Measurements from ENCODE around the gene MRPS7.

MRPS7 gene

DNA sequence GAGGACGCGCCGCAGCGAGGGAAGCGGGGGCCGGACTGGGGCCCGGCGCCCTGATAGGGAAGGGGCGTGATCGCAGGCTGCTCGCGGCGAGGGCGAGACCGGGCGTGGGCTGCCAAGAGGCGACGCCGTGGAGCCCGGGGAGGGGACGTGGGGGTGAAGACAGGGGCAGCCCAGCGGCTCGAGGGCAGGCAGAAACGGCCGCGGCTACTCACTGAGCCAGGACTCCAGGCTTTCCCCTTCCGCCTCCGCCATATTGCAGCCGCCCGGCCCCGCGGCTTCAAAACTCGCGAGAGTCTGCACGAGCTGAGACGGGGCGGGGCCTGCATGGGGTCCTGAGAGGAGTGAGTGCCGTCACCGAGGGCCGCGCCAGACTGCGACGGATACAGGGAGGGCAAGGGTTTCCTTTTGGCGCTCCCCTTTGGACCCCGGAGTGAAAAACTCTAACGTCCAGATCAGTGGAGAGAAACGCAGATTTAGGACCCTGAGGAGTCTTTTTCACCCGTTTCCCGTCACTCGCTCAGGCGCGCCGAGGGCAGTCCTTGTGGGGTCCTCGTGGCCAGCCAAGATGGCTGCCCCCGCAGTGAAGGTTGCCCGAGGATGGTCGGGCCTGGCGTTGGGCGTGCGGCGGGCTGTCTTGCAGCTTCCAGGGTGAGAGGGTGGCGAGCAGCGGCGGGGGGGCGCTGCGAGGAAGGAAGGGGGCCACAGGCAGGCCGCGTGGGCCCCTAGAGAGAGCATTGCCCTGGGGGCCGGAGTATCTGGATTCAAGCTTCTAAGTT lies at the start of gene MRPS7, which contains the start of gene GGA3:
Gene MRPS7, plus strand, starts transcription at position 544 of the 776 bp plus-strand sequence. Its CDS starts 22 bp downstream, at position 566.
Gene GGA3, minus strand, starts transcription at position 271 of the 776 bp plus-strand sequence. Its CDS starts 19 bp downstream, at position 252.
- peak; percentile 93 for DNase-seq

DNA sequence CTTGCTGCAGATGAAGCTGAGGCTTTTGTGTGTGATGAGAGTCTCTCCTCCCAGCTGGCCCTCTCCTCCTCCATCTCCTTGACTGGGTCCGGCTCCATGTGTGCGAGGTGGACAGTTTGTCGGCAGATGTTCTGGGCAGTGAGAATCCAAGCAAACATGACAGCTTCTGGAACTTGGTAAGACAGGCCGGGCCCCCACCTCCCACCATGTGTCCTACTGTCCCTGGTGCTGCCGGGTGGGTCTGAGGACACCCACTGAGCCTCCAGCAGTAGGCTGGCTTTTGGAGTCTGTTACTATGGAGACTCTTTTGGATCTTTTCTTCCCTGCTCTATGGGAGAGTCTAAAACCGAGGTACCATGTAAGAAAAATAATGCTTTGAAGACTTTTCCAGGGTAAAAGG lies 43.5 kb upstream of the MRPS7 start:
- DNase-seq: no peak

DNA sequence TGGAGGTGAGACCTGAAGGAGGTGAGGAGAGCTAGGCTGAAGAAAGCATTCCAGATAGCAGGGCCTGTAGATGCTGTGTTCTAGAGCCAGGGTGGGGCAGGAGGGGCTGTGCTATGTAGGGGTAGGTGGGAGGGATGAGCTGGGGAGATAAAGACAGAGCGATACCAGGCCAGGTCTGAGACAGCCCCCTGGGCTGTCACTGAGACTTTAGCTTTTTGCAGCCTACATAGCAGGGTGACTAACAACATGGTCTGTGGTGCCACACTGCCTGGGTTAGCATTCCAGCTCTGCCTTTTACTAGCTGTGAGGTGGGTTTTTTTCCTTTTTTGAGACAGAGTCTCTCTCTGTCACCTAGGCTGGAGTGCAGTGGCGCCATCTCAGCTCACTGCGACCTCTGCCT lies 41.9 kb upstream of the MRPS7 start:
- no peak for DNase-seq

DNA sequence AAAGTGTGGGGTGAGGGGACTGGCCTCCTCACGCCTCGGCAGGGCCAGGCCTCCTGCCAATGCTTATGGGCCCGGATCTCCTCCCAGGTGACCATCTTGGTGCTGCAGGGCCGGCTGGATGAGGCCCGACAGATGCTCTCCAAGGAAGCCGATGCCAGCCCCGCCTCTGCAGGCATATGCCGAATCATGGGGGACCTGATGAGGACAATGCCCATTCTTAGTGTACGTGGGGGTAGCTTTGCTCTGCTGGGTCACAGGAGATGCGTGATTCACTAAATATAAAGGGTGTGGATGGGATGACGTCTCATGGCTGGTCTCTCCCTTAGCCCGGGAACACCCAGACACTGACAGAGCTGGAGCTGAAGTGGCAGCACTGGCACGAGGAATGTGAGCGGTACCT lies 36.7 kb upstream of the MRPS7 start:
- DNase-seq: no peak

DNA sequence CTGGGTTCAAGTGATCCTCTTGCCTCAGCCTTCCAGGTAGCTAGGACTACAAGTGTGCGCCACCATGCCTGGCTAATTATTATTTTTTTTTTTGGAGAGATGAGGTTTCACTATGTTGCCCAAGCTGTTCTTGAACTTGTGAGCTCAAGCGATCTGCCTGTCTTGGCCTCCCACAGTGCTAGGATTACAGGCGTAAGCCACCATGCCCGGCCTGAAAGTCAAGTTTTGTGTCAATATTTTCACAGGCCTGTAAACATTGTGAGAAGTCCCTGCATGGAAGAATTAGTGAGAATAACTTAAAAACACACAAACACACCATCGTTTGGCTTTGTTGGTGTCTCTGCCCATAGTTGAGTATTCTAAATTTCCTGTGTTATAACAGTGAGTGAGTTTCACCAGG lies 34.0 kb upstream of the MRPS7 start:
- no peak for DNase-seq

DNA sequence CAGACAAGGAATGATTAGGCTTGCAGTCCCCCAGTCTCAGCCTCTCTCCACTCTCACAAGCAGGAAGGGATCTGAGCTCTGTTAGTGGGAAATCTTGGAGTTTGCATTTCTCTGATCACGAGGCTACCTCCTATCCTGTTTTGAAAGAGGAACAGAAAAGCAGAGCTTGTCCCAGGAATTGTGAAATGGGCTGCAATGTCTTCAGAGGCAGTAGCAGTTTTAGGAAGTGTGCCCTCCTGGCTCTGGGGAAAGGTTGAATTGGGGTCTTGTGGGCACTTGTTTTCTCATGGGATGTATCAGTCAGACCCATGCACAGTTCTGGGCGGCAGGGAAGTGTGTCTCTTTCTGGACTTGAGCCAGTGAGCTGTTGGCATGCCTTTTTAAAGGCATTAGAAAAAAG lies 33.4 kb upstream of the MRPS7 start:
- DNase-seq: no peak

DNA sequence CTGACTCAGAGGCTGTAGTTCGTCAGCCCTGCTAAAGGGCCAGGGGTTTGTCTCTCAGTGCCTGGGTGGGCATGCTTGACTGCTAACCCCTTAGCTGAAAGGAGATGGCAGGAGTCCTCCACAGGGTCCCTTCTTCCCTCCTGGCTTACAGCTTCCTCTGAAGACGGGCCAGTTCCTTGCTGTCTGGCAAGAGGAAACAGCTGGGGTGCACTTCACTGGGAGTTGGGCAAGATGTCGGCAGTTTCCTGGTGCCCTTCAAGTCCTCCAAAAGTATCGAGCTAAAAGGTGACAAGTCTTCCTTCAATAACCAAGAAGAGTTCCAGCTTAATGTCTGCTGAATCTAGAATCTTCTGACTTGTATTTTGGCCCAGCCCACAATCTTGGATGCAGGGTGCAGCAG lies 32.8 kb upstream of the MRPS7 start:
- no peak for DNase-seq

DNA sequence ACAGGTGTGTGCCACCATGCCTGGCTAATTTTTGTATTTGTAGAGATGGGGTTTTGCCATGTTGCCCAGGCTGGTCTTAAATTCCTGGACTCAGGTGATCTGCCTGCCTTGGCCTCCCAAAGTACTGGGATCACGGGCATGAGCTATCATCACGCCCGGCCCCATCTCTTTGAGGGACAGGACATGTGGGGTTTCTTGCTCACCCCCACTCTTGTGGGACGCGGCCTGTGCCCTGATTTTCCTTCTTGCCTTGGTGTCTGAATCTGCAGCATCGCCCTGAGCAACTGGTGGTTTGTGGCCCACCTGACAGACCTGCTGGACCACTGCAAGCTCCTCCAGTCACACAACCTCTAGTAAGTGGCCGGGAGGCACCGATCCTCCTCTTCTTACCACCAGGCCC lies 30.6 kb upstream of the MRPS7 start:
- DNase-seq: no peak

DNA sequence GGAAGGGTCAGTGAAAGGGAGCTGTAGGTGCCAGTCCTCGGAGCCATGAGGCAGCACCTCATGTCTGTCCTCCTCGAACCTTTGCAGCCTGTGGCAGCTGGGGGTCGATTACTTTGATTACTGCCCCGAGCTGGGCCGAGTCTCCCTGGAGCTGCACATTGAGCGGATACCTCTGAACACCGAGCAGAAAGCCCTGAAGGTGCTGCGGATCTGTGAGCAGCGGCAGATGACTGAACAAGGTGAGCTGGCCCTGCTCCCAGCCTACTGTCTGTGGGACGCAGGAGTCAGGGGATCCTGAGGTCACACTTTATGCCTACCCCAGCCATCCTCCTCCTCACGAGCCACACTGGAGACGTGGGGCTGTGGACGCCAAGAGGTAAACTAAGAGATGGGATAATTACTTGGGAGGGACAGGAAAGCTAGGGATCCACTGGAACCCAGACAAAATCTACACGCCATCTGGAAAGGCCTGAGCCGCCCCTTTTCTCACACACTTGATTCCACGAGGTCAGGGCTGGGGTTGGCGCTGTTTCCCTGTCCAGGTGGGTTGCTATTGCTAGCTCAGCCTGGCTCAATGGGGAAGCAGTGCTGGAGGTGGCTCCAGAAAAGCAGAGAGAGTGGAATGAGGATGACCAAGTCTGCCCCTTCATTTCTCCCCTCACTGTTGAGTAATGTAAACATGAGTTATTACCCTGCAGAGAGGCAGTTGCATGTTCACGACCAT lies 29.8 kb upstream of the MRPS7 start:
- no peak for DNase-seq

DNA sequence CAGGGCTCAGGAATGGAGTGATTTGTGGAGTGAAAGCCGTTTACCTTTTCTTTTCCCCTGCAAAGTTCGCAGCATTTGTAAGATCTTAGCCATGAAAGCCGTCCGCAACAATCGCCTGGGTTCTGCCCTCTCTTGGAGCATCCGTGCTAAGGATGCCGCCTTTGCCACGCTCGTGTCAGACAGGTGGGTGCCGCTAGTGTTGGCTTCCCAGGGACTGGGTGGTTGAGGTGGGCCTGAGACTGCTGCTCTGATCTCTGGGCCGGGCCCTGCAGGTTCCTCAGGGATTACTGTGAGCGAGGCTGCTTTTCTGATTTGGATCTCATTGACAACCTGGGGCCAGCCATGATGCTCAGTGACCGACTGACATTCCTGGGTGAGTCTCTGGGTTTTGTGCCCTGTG lies 28.9 kb upstream of the MRPS7 start:
- DNase-seq: no peak

DNA sequence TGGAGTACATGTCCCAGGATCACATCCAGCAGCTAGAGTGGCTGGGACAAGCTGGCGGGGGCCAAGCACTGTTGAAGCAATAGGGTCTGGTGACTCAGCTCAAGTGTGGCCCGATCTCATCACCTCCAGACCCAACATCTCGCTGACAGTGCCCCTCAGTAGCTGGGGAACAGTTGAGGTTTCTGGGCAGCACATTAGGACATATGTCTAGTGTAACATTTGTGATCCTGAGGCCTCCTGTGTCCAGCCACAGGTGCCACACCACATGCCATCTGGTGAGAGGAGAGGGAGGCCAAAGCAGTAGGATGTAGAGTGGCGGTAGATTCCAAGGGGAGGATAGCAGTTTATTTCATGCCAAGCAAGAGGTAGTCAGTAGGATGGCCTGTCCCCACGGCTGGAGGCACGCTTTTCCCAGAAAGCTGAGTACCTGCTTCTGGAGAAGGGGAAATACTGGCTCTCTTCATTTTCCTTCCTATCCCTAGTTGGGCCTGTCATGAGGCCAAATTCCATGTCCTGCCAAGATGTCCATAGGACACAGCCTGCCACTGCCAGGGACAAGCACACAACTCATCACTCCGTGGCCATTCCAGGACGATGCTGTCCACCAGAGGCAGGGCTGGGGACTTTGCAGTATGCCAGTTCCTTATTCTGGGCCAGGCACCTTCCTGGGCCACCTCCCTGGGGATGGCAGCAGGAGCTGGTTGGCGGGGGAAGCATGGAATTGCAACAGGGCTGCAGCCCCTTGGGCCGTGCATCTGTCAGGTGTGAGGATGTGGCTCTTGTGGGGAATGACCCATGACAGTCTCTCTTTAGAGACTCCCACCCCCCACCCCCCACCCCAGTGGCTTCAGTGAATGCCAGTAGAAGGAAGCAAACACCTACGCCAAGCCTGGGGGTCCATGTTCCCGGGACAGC lies 24.3 kb upstream of the MRPS7 start:
- DNase-seq: no peak

DNA sequence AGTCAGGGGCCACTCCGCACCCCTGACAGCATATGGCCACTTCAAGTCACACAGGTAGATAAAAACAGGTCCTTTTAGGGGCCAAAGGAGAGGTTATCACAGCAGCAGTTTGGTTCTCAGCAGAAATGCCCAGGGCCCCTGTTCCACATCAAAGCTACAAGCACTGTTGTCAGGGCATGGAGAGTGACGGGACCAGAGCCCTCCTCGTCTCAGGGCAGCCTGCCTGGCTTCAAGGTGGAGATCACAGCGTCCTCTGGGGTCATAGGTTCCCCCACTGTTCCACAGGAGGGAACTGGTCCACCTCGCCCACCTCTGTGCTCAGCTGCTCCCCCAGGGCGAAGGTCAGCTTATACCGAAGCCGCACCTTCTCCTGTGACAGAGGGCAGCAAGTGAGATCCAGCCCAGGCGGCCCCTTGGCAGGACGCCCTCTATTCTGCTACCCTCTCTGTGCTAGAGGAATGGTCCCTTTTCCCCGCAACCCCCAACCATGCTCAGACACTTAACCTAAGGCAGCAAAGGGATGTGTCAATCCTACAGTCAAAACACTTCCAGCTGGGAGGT lies 23.6 kb upstream of the MRPS7 start:
- DNase-seq: no peak

DNA sequence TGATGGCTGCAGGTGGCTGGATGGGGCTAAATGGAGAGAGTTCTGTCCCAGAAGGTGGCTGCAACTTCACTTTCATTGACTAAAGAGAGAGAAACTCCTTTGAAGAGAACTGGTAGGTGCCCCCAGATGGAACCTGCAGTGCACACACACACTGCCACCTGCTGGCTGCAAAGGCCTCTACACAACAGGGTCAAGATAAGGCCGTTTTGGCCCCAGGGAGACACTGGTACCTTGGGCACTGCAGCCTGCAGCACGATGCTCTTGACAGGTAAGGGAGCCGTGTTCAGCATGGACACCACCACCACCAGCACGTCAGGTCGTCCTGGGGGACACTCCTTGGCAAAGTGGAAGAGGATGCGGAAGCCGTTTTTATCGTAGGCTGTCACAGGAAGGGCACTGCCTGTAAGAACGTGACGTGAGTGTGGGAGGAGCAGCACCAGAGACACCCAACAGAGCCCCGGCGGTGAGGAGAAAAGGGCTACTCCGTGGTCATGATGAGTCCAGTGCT lies 22.9 kb upstream of the MRPS7 start:
- peak; percentile 46 for DNase-seq

DNA sequence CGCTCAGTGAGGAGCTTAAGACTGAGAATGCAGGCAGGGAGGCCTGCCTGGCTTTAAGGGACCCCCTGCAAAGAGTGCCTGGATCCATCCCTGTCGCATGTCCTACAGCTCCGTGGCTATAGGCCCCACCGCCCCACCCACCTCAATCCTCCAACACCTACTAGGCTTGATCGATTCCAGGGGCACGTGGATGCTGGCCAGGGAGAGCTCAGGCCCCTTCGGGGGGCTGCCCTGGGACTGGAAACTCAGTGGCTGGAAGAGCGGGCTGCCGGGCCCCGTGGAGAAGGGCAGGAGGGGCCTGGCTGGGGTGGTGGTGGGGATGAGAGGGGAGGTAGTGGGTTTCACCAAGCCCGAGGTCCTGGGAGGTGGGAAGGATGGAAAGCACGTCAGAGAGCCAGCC lies 22.5 kb upstream of the MRPS7 start:
- DNase-seq: no peak

DNA sequence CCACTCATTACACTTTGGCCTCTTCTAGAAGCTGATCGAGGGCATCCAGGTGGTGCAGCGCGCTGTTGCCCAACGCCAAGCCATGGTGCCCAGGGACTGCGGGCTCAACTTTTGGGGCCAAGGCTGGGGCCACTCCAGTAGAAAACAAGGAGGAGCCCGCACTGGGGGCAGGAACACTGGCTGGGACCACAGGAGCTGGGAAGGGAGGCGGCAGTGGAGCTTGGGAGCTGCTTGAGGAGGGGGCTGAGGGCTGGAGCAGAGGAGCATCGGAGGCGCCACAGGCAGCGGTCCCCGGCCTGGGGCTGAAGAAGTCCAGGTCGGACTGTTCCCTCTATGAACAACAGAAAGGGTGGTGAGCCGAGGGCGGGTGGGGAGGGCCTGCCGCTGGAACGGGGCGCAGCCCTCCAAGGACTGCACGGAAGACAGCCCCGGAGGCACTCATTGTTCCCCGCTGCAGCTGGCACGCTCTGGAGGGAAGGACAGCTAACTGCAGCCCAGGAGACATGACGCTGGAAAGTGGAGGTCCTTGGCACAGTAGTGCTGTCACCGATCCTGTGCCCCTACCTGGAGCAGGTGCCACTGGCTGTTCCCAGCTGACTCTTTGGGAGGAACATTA lies 21.8 kb upstream of the MRPS7 start:
- DNase-seq: no peak

DNA sequence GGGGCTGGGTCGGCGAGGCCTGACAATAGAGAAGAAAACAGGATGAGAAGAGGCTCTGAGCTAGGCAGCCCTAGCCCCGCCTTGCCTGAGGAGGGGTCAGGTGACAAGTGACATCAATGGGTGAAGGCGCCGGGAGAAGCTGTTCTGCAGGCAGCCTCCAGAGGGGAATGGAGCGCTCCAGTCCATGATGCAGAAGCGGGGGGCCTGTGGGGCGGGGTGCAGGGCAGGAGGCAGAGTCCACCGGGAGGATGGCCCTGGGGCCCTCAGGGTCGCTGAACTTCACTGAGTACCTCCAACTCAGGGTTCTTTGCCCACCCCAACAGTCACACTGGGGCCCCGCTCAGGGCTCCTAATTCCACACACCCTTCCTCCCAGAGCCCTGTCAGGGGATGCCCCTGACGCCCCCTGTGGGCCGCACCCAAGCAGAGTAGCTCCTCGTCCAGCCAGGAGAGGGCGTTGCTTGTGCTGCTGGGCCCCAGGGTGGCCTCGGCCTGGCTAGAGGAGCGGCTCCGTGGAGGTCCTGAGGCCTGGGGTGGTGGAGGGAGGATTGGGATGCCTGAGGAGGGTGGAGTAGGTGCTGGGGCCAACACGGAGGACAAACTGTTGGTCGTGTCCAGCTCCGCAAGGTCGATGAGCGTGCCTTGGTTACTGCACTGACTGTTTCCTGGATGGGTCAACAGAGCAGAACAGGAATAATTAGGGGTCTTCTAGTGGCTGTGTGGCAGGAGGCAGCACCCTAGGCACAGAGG lies 21.1 kb upstream of the MRPS7 start:
- peak; percentile 6 for DNase-seq

DNA sequence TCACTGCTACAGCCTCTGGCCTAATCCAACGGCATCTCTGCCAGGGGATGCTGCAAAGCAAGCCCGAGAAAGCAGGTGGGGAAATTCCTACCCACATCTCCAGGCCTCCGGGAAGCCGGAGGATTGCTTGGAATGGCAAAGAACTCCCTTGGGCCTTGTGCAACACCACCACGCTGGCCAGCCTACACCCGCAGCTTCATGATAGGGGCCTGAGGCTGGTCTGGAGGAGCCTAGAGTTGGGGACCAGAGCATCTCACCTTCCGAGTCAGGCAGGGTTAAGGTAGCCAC lies 20.6 kb upstream of the MRPS7 start:
- no peak for DNase-seq

DNA sequence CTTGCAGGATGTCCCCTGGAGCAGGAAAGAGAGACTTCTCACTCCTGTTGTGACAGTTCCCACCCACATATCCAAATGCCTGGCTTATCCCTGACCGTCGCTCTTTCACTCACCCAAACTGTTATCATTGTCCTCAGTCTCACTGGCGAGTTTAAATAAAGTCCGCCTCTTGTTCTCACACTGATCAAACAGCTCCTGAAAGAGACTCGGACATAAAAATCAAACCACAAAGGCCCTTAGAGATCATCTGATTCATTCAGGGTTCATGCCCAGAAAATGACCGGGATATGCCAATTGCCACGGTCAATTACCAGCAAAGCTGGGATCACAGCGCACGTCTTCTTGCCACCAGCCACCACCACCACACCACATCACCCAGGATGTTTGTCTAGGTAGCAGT lies 20.2 kb upstream of the MRPS7 start:
- no peak for DNase-seq

DNA sequence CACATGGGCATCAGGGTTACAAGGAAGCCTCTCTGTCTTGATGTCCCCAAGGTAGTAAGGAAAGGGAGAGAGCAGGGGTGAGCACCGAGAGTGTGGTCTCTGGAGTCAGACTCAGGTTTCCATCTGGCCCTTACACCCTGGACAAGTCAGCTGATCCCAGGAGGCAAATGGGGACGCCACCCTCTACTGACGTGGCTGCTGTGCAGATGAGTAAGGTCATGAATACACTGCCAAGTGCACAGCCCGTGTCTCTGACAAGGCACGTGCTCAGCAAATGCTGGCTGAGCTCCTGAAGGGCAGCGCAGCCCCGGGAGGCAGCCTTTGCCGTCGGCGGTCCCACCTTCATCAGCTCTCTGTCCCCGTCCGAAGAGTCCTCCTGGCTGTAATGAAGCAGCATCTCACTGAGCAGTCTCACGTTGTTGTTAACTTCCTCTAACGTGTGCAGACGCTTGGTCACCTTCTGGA lies 19.7 kb upstream of the MRPS7 start:
- DNase-seq: no peak

DNA sequence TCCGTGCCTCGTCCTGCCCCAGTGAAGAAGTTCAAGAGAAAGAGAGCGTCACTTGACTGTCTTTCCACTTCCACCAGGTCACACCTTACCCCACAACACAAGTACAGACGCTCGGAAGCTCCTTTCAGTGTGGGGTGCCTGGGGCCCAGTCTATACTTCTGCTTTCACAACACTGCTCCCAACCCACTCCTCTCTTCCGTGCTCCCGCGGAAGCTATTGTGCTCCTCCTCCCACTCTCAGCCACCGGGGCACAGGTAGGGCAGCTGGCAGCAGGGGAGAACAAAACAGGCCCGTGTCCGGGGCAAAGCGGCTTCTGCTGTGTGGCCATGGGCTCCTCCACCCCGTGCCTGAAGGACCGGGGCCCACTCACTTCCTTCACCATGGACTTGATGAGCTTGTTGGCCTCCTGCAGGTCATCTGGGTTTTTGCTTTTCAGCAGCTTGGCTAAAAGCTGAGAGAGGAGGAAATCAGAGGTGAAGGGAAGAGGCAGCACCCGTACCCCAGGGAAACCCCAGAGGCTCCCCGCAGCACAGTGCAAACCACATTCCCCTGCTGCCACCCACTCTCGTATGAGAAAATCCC lies 19.1 kb upstream of the MRPS7 start:
- DNase-seq: no peak

DNA sequence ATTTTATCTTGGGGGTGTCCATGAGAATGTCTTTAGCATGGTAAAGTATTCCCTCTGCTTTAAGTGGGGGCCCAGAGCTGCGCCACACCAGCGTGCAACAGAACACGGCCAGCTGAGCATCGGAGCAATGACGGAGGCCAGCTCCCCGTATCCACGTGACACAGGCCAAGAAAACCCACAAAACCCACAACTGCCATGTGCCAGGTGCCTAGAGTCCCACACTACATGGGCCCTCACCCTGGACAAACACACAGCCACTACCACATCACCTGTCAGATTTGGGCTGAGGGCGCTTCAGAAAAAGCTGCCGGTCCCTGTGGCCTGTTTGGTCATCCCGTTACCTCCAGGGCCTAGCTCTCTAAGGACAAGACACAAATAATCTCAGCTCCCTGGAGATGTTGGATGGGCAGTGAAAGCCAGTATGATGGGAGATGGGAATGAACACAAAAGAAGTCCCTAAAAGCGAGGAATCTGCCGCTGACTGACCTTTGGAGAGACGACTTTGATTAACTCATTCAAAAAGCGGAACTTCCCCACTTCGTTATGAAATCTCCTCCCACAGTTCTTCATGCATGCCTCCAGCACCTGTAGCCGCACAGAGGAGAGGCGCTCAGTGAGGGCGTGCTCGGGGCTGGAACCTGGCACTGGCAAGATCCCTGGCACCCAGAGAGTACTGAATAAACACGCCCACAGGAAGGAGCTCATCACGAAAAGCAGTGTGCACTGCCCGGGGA lies 17.4 kb upstream of the MRPS7 start:
- no peak for DNase-seq

Data from NCI-H1092 treated with DMSO at 0.1 percent for 48 hours (cell line).